Lower leg skin (tissue), 3 donors: Measurements from ENCODE around the gene PLXNA2.

Source experiments
- CTCF ChIP-seq, 3 donors: fragments of 450-650 bp; IDR thresholded peaks; one replicate each; pipeline ENCODE4 v1.5.1; 2016; ENCODE audit warnings: antibody characterized with exemption in 3 of 3, mild to moderate bottlenecking in 3 of 3, moderate library complexity in 2 of 3
- POLR2A ChIP-seq, 2 donors: fragments of 450-650 bp; IDR thresholded peaks; one replicate each; pipeline ENCODE4 v1.6.1; 2016 to 2017; ENCODE audit warnings: antibody characterized with exemption in 2 of 2, mild to moderate bottlenecking in 1 of 2, moderate library complexity in 1 of 2

- TF ChIP-seq POLR2A (IDR thresholded peaks at IDR 0.05): no peak
- TF ChIP-seq CTCF (IDR thresholded peaks at IDR 0.05): no peak
Measured at GRCh38 chr1:208207388-208208131, 36.6 kb downstream of the PLXNA2 start.
